ENCODE data around the gene ACAP1. TPM values are rescaled to one million over a fixed set of nuclear protein-coding genes. Genes with fewer than 3 reads are reported as not detected.
"Not testable (repeated sequence)": the region's sequence is repeated elsewhere in the genome, so short reads cannot be mapped to it uniquely, and the experiment has no call there.

The ACAP1 gene
- total RNA-seq, 2 donors from 2014 or later: 5.1 to 6.7 TPM

GRCh38 chr17:7329997-7330637, 6.2 kb upstream of the ACAP1 start:
- peak overlapping the region; percentile 84 to 92 for H3K27ac ChIP-seq
- peaks cover 12% of the 10 kb centered on the region for H3K36me3 ChIP-seq
- no peak for TF ChIP-seq CTCF (IDR thresholded peaks at IDR 0.05)
- H3K27me3 ChIP-seq: no peaks in the 10 kb centered on the region
- no peaks in the 10 kb centered on the region for H3K9me3 ChIP-seq
- peak overlapping the region; percentile 67 to 98 for H3K4me3 ChIP-seq
- peak; percentile 83 for DNase-seq (ENCODE audit: low spot score)
- H3K4me1 ChIP-seq: peaks cover 0 to 22% of the 10 kb centered on the region in 2 donors

GRCh38 chr17:7330638-7331015, 5.7 kb upstream of the ACAP1 start:
- Histone ChIP-seq H3K27me3 (no peaks in the 10 kb centered on the region), H3K4me3 (peak overlapping the region; percentile 67 to 98), H3K27ac (peak overlapping the region; percentile 84 to 92), H3K9me3 (no peaks in the 10 kb centered on the region), H3K4me1 (peaks cover 0 to 22% of the 10 kb centered on the region in 2 donors), H3K36me3 (peaks cover 7% of the 10 kb centered on the region)
- TF ChIP-seq CTCF (IDR thresholded peaks at IDR 0.05): no peak
- DNase-seq (ENCODE audit: low spot score): no peak

GRCh38 chr17:7332111-7332510, 4.2 kb upstream of the ACAP1 start:
- TF ChIP-seq CTCF (IDR thresholded peaks at IDR 0.05): no peak
- DNase-seq (ENCODE audit: low spot score): no peak

GRCh38 chr17:7332600-7333069, 3.7 kb upstream of the ACAP1 start:
- H3K27me3 ChIP-seq; DNase-seq (ENCODE audit: low spot score); H3K9me3 ChIP-seq; H3K36me3 ChIP-seq; H3K4me3 ChIP-seq; H3K27ac ChIP-seq: not testable (repeated sequence)
- peaks cover 0 to 19% of the 10 kb centered on the region in 2 donors for H3K4me1 ChIP-seq

More at GRCh38 chr17:7332111-7332510, 4.2 kb upstream of the ACAP1 start:
- Histone ChIP-seq H3K27ac (no peak overlapping the region), H3K4me1 (peaks cover 0 to 22% of the 10 kb centered on the region in 2 donors), H3K27me3 (no peaks in the 10 kb centered on the region), H3K9me3 (no peaks in the 10 kb centered on the region), H3K4me3 (no peak overlapping the region), H3K36me3 (no peaks in the 10 kb centered on the region)

GRCh38 chr17:7334938-7335538, 1.3 kb upstream of the ACAP1 start:
- no peak for DNase-seq (ENCODE audit: low spot score)
- no peaks in the 10 kb centered on the region for H3K27me3 ChIP-seq
- TF ChIP-seq CTCF (IDR thresholded peaks at IDR 0.05): no peak
- H3K4me3 ChIP-seq: no peak overlapping the region
- no peaks in the 10 kb centered on the region for H3K36me3 ChIP-seq
- peaks cover 0 to 6% of the 10 kb centered on the region in 2 donors for H3K4me1 ChIP-seq
- H3K9me3 ChIP-seq: no peaks in the 10 kb centered on the region
- H3K27ac ChIP-seq: no peak overlapping the region

GRCh38 chr17:7335765-7336164, 564 bp upstream of the ACAP1 start:
- H3K4me3 ChIP-seq; H3K9me3 ChIP-seq; H3K4me1 ChIP-seq; H3K36me3 ChIP-seq; H3K27me3 ChIP-seq; DNase-seq (ENCODE audit: low spot score); H3K27ac ChIP-seq: not testable (repeated sequence)

- not testable (repeated sequence) for DNase-seq (ENCODE audit: low spot score); H3K9me3 ChIP-seq; H3K4me3 ChIP-seq; H3K36me3 ChIP-seq; H3K27me3 ChIP-seq; H3K4me1 ChIP-seq; H3K27ac ChIP-seq
Observed at GRCh38 chr17:7337600-7337999, 1.3 kb downstream of the ACAP1 start.

Measured in right atrium auricular region (tissue), 2 donors.